Measurements from ENCODE around the gene C2.

GRCh38 chr6:31906122-31906521 lies 21.4 kb upstream of the C2 start:
- no peak for TF ChIP-seq POLR2A (IDR thresholded peaks at IDR 0.05)
- TF ChIP-seq CTCF (IDR thresholded peaks at IDR 0.05): no peak
- TF ChIP-seq POLR2AphosphoS5 (IDR thresholded peaks at IDR 0.05): no peak
- TF ChIP-seq EP300 (IDR thresholded peaks at IDR 0.05): no peak

All from stomach (tissue), 4 donors.